GM10847 (cell line): ENCODE measurements around the gene VWA3B.

Experiments used
- POLR2A ChIP-seq: IDR thresholded peaks from 2 replicates; pipeline ENCODE4 v1.6.1; 2011; ENCODE audit not compliant: insufficient read length; ENCODE audit errors: extremely low read depth

The VWA3B gene

GRCh38 chr2:98110741-98111140, 23.8 kb downstream of the VWA3B start:
- TF ChIP-seq POLR2A, result no peak

GRCh38 chr2:98114643-98115330, 27.8 kb downstream of the VWA3B start:
- no peak for TF ChIP-seq POLR2A

- TF ChIP-seq POLR2A, result no peak
These were observed 31.2 kb downstream of the VWA3B start for GRCh38 chr2:98118161-98118560.

GRCh38 chr2:98118852-98119251, 31.9 kb downstream of the VWA3B start:
- no peak for TF ChIP-seq POLR2A

- TF ChIP-seq POLR2A, result no peak
These were observed 34.2 kb downstream of the VWA3B start for GRCh38 chr2:98121149-98121548.

- TF ChIP-seq POLR2A, result no peak
These were observed 35.6 kb downstream of the VWA3B start for GRCh38 chr2:98122524-98122923.

- TF ChIP-seq POLR2A, result no peak
These were observed 36.3 kb downstream of the VWA3B start for GRCh38 chr2:98123286-98123685.

- no peak for TF ChIP-seq POLR2A
These were observed 39.1 kb downstream of the VWA3B start for GRCh38 chr2:98126061-98126460.

GRCh38 chr2:98127229-98127989, 40.4 kb downstream of the VWA3B start:
- no peak for TF ChIP-seq POLR2A

GRCh38 chr2:98128556-98129109, 41.7 kb downstream of the VWA3B start:
- no peak for TF ChIP-seq POLR2A

- no peak for TF ChIP-seq POLR2A
These were observed 47.4 kb downstream of the VWA3B start for GRCh38 chr2:98134172-98135005.

- TF ChIP-seq POLR2A, result no peak
These were observed 50.2 kb downstream of the VWA3B start for GRCh38 chr2:98137196-98137595.

- no peak for TF ChIP-seq POLR2A
These were observed 53.2 kb downstream of the VWA3B start for GRCh38 chr2:98140210-98140609.

- no peak for TF ChIP-seq POLR2A
These were observed 55.3 kb downstream of the VWA3B start for GRCh38 chr2:98142106-98142791.

GRCh38 chr2:98145070-98145469, 58.1 kb downstream of the VWA3B start:
- no peak for TF ChIP-seq POLR2A
